Cardiac muscle cell (in vitro differentiated cells and primary cell): ENCODE measurements around the gene ABTB2. TPM values are rescaled to one million over a fixed set of nuclear protein-coding genes. Genes with fewer than 3 reads are reported as not detected.

Experiments
- DNase-seq, 2 donors: peaks; one replicate each; pipeline versions ENCODE4 v3.0.0 to v3.0.0-alpha.2; 2010 to 2017; ENCODE audit warnings: low read depth in 1 of 2, low spot score in 1 of 2
- H3K27ac ChIP-seq: fragments of 200-600 bp; sonication (generic); 2 replicates; pipeline ENCODE4 v1.5.1; 2016
- H3K27me3 ChIP-seq: fragments of 200-600 bp; sonication (generic); 2 replicates; pipeline ENCODE4 v1.6.0; 2016; ENCODE audit warnings: control low read depth
- H3K36me3 ChIP-seq: fragments of 200-600 bp; sonication (generic); 2 replicates; pipeline ENCODE4 v1.5.1; 2016; ENCODE audit warnings: control low read depth
- H3K4me1 ChIP-seq: fragments of 200-600 bp; sonication (generic); 2 replicates; pipeline ENCODE4 v1.8.1; 2017; ENCODE audit warnings: low read depth, mild to moderate bottlenecking, mixed run types
- H3K4me3 ChIP-seq: fragments of 200-600 bp; sonication (generic); 2 replicates; pipeline ENCODE4 v1.5.1; 2016; ENCODE audit warnings: mild to moderate bottlenecking
- H3K9me3 ChIP-seq: fragments of 200-600 bp; sonication (generic); 2 replicates; pipeline ENCODE4 v1.5.1; 2017; ENCODE audit warnings: low read depth, mild to moderate bottlenecking, control low read depth
- CTCF ChIP-seq: IDR thresholded peaks from 2 replicates; pipeline ENCODE4 v1.5.1; 2012; ENCODE audit warnings: low read depth, mild to moderate bottlenecking, low read length
- polyA plus RNA-seq: library from polyadenylated mRNA; unstranded; fragments of >200 nt; fragmentation: Nextera tagmentation; extraction: Ambion mirVana; gene quantifications from 2 replicates; pipeline ENCODE4 v1.2.1, GENCODE V29; 2016
- total RNA-seq: library from RNA; depleted of rRNA; stranded (reverse); fragments of >200 nt; gene quantifications from 2 replicates; pipeline ENCODE4 v1.2.3, GENCODE V29; 2016

Gene ABTB2
- total and polyA plus RNA-seq, 2 experiments from 2014 or later = 29.0 to 61.3 TPM

DNA sequence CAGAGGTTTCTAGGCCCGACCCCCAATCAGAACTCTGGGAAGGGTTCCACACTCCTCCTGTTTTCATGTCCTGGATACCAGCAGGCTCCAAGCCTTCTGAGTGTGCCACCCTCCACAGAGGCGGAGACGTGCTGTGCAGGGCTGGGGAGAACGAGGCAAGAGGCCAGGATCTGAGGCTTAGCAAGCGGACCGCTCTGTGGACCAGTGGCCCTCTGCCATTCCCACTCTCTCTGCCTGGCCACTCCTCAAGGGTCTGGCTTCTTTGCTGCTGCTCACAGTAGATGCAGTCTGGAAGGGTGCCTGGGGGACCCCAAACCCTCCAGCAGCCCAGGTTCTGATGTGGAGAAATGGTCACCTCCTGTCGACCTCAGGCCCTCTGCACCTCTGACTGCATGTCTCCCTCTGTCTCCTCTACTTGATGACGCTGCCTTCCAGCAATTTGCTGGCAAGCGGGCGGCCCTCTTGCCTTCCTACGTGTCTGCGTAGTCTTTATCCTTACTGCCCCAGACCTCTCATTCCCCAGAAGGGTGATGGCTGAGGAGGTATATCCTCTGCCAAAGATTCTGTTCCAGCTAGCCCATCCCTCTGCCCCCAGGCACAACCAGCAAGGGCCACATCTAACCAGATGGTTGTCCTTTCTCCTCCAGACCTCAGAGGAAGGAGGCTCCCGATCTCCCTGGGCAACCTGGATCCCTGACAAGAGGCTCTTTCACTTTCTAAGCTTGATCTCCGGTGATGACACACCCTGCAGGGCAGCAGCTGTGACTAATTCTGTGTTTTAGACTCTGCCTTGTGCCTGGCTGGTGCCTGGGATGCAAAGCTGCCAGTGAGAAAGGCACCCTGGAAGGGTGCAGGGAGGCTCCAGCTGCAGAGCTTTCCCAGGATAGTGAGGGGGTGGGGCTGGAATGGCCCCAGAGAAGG, 165.1 kb downstream of the ABTB2 start:
- no peaks in the 10 kb centered on the region for H3K9me3 ChIP-seq
- H3K4me1 ChIP-seq = peaks cover 15% of the 10 kb centered on the region
- TF ChIP-seq CTCF = no peak
- no peak overlapping the region for H3K27ac ChIP-seq
- H3K4me3 ChIP-seq = no peak overlapping the region
- no peaks in the 10 kb centered on the region for H3K27me3 ChIP-seq
- peak in 1 of 2 donors; percentile 90 for DNase-seq
- peaks cover 6% of the 10 kb centered on the region for H3K36me3 ChIP-seq

DNA sequence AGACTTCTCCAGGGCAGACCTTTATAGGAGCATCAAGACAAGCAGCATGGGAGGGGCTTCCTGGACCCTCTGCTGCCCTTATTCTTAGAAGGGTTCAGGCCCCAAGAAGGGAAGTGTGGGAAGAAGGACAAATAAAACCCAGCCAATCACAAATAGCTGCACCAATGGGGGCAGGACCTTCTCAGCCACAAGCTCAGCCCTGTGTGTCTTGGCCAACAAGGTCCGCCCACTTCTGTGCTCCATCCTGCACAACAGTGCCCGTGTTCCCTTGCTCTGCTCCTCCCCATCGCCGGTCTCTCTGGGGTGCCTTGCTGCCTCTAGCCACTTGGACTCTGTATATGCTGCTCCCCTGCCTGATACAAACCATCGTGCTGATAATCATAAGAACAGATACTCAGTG, 166.2 kb downstream of the ABTB2 start:
- Histone ChIP-seq H3K27ac (no peak overlapping the region), H3K4me3 (no peak overlapping the region), H3K4me1 (peaks cover 15% of the 10 kb centered on the region), H3K9me3 (no peaks in the 10 kb centered on the region), H3K36me3 (peaks cover 6% of the 10 kb centered on the region), H3K27me3 (no peaks in the 10 kb centered on the region)
- no peak for TF ChIP-seq CTCF
- no peak for DNase-seq

GRCh38 chr11:34190192-34191139, 167.3 kb downstream of the ABTB2 start:
- H3K27me3 ChIP-seq = no peaks in the 10 kb centered on the region
- no peaks in the 10 kb centered on the region for H3K9me3 ChIP-seq
- H3K4me3 ChIP-seq = no peak overlapping the region
- no peak for TF ChIP-seq CTCF
- no peak overlapping the region for H3K27ac ChIP-seq
- peaks cover 4% of the 10 kb centered on the region for H3K36me3 ChIP-seq
- peaks cover 15% of the 10 kb centered on the region for H3K4me1 ChIP-seq
- DNase-seq = no peak

DNA sequence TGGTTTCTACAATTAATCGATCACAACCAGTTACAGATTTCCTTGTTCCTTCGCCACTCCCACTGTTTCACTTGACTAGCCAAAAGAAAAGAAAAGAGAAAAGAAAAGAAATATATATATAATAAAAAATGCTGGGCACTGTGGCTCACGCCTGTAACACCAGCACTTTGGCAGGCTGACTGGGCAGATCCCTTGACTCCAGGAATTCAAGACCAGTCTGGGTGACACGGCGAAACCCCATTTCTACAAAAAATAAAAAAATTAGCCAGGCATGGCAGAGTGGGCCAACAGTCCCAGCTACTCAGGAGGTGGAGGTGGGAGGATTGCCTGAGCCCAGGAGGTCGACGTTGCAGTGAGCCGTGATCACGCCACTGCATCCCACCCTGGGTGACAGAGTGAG, 168.6 kb downstream of the ABTB2 start:
- Histone ChIP-seq H3K4me3 (no peak overlapping the region), H3K27me3 (no peaks in the 10 kb centered on the region), H3K9me3 (no peaks in the 10 kb centered on the region), H3K27ac (no peak overlapping the region), H3K36me3 (no peaks in the 10 kb centered on the region), H3K4me1 (peaks cover 17% of the 10 kb centered on the region)
- no peak for TF ChIP-seq CTCF
- no peak for DNase-seq

DNA sequence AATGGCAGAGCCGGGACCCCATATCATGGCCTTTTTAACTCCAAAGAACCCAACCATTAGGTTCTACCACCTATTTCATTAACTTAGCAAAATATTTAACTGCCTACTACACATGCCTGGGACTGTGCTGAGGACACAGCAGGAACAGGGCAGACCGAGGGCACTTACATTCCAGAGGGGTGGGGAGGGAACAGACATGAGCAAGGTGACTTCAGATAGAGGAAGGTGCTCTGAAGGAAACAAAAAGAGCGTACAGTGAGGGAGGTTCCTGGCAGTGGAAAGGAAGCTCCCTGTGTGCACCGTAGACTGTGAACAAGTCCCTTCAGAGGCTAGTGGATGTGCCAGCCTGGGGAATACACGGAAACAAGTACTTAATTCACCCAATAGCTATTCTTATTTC, 169.6 kb downstream of the ABTB2 start:
- Histone ChIP-seq H3K27me3 (no peaks in the 10 kb centered on the region), H3K4me1 (peaks cover 17% of the 10 kb centered on the region), H3K36me3 (no peaks in the 10 kb centered on the region), H3K9me3 (no peaks in the 10 kb centered on the region), H3K27ac (peak overlapping the region; percentile 8), H3K4me3 (no peak overlapping the region)
- peak in 1 of 2 donors; percentile 34 for DNase-seq
- TF ChIP-seq CTCF = no peak
